A673 (cell line): ENCODE data around the gene NOL3.

Experiments
- EZH2 ChIP-seq: fragments of 200-600 bp; sonication (generic); IDR thresholded peaks from 2 replicates; pipeline ENCODE4 v1.6.1; 2017; ENCODE audit warnings: borderline replicate concordance, low read depth, mild to moderate bottlenecking, mixed read lengths, antibody characterized with exemption, low read length; ENCODE audit not compliant: poor library complexity, severe bottlenecking
- TF ChIP-seq, protein P1 (sequence below): fragments of 300-800, 200-600 bp; sonication (generic); conservative IDR thresholded peaks from 2 replicates; pipeline ENCODE4 v1.5.1; 2017; ENCODE audit warnings: low read depth, mild to moderate bottlenecking, antibody characterized with exemption, low read length, moderate library complexity, mixed read lengths

DNA sequence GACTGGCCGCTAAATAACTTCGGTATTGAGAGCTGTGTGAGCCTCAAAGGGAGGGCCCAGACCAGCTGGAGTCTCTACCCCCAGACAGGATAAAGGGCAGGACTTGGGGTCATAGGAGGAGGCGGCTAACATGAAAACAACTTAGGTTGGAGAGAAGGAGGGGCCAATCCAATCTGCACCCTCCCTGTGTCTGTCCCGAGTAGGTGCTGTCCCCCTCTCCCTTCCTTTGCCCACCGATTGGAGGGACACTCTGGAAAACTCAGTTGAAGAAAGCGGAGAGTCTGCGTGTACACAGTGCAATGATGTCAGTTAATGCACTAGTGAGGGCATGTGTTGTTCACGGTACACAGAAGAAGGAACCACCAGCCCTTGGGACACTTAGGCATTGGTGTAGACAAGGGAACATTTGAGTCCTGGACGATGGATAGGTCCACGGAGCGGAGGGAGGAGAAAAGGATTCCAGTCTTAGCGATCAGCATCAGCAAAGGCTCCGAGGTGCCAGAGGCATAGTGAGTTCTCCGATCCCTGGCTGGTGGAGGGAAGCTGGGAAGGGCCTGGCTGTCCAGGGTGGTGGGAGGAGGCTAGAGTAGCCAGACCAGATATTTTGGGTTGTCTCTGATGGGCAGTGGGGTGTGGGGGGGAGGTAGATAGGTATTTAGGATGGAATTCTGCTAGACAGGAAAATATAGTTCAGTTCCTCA, 761 bp downstream of the NOL3 start:
- TF ChIP-seq, protein P1, sequence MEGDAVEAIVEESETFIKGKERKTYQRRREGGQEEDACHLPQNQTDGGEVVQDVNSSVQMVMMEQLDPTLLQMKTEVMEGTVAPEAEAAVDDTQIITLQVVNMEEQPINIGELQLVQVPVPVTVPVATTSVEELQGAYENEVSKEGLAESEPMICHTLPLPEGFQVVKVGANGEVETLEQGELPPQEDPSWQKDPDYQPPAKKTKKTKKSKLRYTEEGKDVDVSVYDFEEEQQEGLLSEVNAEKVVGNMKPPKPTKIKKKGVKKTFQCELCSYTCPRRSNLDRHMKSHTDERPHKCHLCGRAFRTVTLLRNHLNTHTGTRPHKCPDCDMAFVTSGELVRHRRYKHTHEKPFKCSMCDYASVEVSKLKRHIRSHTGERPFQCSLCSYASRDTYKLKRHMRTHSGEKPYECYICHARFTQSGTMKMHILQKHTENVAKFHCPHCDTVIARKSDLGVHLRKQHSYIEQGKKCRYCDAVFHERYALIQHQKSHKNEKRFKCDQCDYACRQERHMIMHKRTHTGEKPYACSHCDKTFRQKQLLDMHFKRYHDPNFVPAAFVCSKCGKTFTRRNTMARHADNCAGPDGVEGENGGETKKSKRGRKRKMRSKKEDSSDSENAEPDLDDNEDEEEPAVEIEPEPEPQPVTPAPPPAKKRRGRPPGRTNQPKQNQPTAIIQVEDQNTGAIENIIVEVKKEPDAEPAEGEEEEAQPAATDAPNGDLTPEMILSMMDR: no peak
- no peak for TF ChIP-seq EZH2
